Sigmoid colon (tissue), 7 donors: Measurements from ENCODE around the gene ARMC2. TPM values are rescaled to one million over a fixed set of nuclear protein-coding genes. Genes with fewer than 3 reads are reported as not detected.

Experiments
- DNase-seq: peaks from one replicate; pipeline ENCODE4 v3.0.0-alpha.2; 2019
- H3K27ac ChIP-seq, 4 donors: fragments of 200-600 bp; sonication (generic); one replicate each; pipeline ENCODE4 v1.5.1; 2016 to 2019; ENCODE audit warnings: mild to moderate bottlenecking in 1 of 4
- H3K27me3 ChIP-seq, 3 donors: fragments of 200-600 bp; sonication (generic); one replicate each; pipeline ENCODE4 v1.5.1; 2019; ENCODE audit warnings: mild to moderate bottlenecking in 1 of 3
- H3K36me3 ChIP-seq, 4 donors: fragments of 200-600 bp; sonication (generic); one replicate each; pipeline ENCODE4 v1.5.1; 2016 to 2019
- H3K4me1 ChIP-seq, 4 donors: fragments of 200-600 bp; sonication (generic); one replicate each; pipeline ENCODE4 v1.5.1; 2017 to 2019
- H3K4me3 ChIP-seq, 4 donors: fragments of 200-600 bp; sonication (generic); one replicate each; pipeline ENCODE4 v1.5.1; 2017 to 2019; ENCODE audit warnings: mild to moderate bottlenecking in 2 of 4, moderate library complexity in 1 of 4
- H3K9me3 ChIP-seq, 4 donors: fragments of 200-600 bp in 3 of 4; sonication (generic) in 3 of 4; one replicate each; pipeline versions ENCODE4 v1.5.1 to v1.6.1; 2013 to 2019
- EP300 ChIP-seq, 4 donors: sonication (generic); formaldehyde crosslinking; IDR thresholded peaks; one replicate each; pipeline ENCODE4 v1.6.1; 2017; ENCODE audit warnings: antibody characterized with exemption in 4 of 4
- POLR2A ChIP-seq, 2 donors: fragments of 450-650 bp; IDR thresholded peaks; one replicate each; pipeline ENCODE4 v1.6.1; 2016; ENCODE audit warnings: antibody characterized with exemption in 2 of 2, mild to moderate bottlenecking in 2 of 2, moderate library complexity in 2 of 2
- POLR2AphosphoS5 ChIP-seq, 4 donors: sonication (generic); formaldehyde crosslinking; IDR thresholded peaks; one replicate each; pipeline ENCODE4 v1.6.1; 2017; ENCODE audit warnings: antibody characterized with exemption in 4 of 4
- WGBS, 2 donors: extraction: QIAGEN DNeasy Blood & Tissue Kit; methylation state at CpG; one replicate each; pipeline ENCODE4 v1.1.7; 2013; 5-methylcytosine and 5-hydroxymethylcytosine counted together
- intact Hi-C: fragments of 100-400 bp; cut with DNase I; formaldehyde crosslinking; loops from one replicate; pipeline ENCODE4 v1.15.1; 2023
- polyA plus RNA-seq, 3 donors: library from polyadenylated mRNA; stranded (reverse); fragments of 200-250 nt; gene quantifications; one replicate each; pipeline ENCODE4 v1.2.3, GENCODE V29; 2013
- total RNA-seq, 4 donors: library from RNA; depleted of rRNA; stranded (reverse); fragments of >200 nt; gene quantifications; one replicate each; pipeline ENCODE4 v1.1.0, GENCODE V29; 2016
- TF ChIP-seq, protein P1 (sequence below), 4 experiments: fragments of 450-650 bp in 3 of 4; fragments of 200-600 bp in 1 of 4; IDR thresholded peaks; one replicate each; pipeline ENCODE4 v1.5.1; 2016 to 2019; ENCODE audit warnings: antibody characterized with exemption in 4 of 4, mild to moderate bottlenecking in 3 of 4, moderate library complexity in 2 of 4
- donor health status: healthy with polysubstance abuse.
- donor health status: Bipolar disorder and iron deficiency.
- donor health status: healthy.

Gene ARMC2
- total and polyA plus RNA-seq, 7 donors, result under 0.01 to 8.6 (median 2.5) TPM

DNA sequence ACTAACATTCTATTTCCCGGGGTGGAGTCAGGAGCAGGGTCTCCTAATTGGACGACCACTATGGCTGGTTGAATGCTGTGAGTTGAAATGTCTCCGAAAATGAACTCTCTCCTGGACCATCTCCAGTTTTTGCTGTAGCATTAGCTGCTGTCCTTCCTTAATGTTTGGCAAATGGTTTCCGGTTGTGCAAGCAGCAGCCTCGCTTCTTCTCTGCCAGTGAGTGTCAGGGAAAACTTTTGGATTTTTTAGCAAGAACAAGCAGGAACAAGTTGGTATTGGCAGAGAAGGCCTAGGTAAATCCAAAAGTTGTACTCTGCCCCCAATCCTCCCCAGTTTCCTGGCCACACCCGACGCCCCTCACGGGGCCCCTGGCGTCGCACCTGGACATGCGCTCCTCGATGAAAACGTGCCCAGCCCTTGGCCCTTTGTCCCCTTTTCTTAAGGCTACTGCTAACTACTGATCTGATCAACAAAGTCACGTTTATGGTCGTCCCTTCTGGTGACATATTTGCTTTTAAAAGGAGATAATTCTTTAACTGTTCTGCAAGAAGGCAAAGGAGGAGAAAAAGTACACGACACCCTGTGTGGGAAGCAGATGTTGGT is 103.2 kb downstream of the ARMC2 start:
- no peak overlapping the region for H3K4me3 ChIP-seq
- DNase-seq, result no peak
- WGBS, 2 donors, result 21 to 71% methylated on average over 16 of the region's 16 CpGs

DNA sequence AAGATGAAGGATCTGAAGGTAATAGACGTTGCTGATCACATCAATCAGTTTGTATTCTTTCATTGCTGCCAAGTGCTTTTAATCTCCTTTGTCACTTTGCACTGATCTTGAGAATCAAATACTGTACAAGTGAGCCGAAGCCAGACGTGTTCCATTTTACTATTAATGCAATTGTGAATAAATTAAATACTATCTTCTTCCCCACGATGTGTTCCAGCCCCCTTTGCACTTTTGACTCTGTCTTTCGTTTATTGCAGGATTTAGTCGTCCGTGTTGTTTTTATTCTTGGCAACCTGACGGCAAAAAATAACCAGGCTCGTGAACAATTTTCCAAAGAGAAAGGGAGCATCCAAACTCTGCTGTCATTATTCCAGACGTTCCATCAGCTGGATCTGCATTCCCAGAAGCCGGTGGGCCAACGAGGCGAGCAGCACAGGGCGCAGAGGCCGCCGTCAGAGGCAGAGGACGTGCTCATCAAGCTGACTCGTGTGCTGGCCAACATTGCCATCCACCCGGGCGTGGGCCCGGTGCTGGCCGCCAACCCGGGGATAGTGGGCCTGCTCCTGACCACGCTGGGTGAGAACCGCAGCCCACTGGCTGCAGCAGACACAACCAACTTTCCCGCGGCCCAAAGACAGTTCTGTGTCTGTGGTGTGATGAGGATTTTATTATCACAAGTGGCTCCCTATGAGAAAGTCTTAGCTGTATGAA is 104.7 kb downstream of the ARMC2 start:
- intact Hi-C loops, result no loop called here
- H3K27me3 ChIP-seq, result no peaks in the 10 kb centered on the region
- WGBS, 2 donors, result 80 to 86% methylated on average over 27 of the region's 27 CpGs
- H3K4me1 ChIP-seq, result peaks cover 0 to 38% (median 17%) of the 10 kb centered on the region in 4 donors
- H3K4me3 ChIP-seq, result peak overlapping the region in 1 of 4 donors; percentile 21
- DNase-seq, result peak; percentile 73
- H3K27ac ChIP-seq, result peak overlapping the region; percentile 40 to 70 (median 52)
- TF ChIP-seq, protein P1, sequence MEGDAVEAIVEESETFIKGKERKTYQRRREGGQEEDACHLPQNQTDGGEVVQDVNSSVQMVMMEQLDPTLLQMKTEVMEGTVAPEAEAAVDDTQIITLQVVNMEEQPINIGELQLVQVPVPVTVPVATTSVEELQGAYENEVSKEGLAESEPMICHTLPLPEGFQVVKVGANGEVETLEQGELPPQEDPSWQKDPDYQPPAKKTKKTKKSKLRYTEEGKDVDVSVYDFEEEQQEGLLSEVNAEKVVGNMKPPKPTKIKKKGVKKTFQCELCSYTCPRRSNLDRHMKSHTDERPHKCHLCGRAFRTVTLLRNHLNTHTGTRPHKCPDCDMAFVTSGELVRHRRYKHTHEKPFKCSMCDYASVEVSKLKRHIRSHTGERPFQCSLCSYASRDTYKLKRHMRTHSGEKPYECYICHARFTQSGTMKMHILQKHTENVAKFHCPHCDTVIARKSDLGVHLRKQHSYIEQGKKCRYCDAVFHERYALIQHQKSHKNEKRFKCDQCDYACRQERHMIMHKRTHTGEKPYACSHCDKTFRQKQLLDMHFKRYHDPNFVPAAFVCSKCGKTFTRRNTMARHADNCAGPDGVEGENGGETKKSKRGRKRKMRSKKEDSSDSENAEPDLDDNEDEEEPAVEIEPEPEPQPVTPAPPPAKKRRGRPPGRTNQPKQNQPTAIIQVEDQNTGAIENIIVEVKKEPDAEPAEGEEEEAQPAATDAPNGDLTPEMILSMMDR (IDR thresholded peaks at IDR 0.05), result no peak
- no peaks in the 10 kb centered on the region for H3K36me3 ChIP-seq
- no peaks in the 10 kb centered on the region for H3K9me3 ChIP-seq

More for the DNA sequence above, 103.2 kb downstream of the ARMC2 start:
- Histone ChIP-seq H3K4me1 (peaks cover 0 to 53% (median 32%) of the 10 kb centered on the region in 4 donors), H3K27me3 (no peaks in the 10 kb centered on the region), H3K9me3 (no peaks in the 10 kb centered on the region), H3K27ac (peak overlapping the region in 3 of 4 donors; percentile 24 to 25 (median 24)), H3K36me3 (no peaks in the 10 kb centered on the region)
- TF ChIP-seq POLR2AphosphoS5 (IDR thresholded peaks at IDR 0.05) (no peak), POLR2A (IDR thresholded peaks at IDR 0.05) (no peak), EP300 (IDR thresholded peaks at IDR 0.05) (no peak)
- TF ChIP-seq, protein P1 (IDR thresholded peaks at IDR 0.05), result no peak
- intact Hi-C loops, result no loop called here

DNA sequence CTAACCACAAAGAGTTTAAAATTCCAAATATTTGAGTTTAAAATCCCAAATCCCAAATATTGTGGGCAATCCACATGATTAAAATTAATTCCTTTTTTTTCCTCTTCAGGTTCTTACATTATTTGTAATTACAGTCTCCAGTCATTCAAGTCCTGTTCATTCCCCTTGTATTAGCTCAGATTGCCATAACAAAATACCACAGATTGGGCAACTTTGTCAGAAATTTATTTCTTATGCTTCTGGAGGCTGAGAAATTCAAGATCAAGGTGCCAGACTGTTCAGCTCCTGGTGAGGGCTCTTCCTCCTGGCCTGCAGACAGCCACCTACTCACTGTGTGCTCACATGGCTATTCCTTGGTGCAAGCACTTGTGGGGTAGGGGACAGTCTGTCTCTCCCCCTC is 105.5 kb downstream of the ARMC2 start:
- peak overlapping the region in 1 of 4 donors; percentile 70 for H3K27ac ChIP-seq
- H3K9me3 ChIP-seq, result no peaks in the 10 kb centered on the region
- intact Hi-C loops, result no loop called here
- TF ChIP-seq, protein P1 (IDR thresholded peaks at IDR 0.05), result no peak
- TF ChIP-seq POLR2A (IDR thresholded peaks at IDR 0.05) (no peak), POLR2AphosphoS5 (IDR thresholded peaks at IDR 0.05) (no peak), EP300 (IDR thresholded peaks at IDR 0.05) (no peak)
- H3K4me1 ChIP-seq, result peaks cover 0 to 31% (median 10%) of the 10 kb centered on the region in 4 donors
- DNase-seq, result no peak
- no peaks in the 10 kb centered on the region for H3K27me3 ChIP-seq
- no peaks in the 10 kb centered on the region for H3K36me3 ChIP-seq
- no peak overlapping the region for H3K4me3 ChIP-seq

DNA sequence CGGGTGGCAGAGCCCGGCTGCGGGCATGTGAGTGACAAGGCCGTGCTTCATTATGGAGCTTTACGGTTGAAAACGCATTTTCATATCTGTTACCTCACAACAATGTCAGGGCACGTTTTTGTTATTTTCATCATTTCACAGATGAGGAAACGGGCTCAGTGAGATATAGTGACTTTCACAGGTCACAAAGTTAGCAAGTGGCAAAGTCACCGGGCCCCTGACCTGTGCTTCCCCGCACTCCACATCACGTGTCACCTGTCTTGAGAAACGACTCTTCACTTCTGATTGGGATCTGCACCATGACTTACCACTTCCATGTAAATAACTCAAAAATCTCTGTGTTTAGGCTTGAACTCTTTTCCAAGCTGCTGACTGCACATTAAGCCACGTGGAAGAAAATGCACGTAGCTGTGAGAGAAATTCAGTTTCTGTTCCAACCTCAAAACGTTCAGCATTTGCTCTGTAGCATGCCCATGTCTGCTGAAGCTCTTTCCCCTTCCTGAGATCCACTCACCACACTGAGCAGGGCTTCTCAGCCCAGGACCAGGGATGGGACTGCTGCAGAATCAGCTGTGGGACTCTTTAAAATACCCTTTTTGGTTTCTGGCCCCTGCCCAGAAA is 107.2 kb downstream of the ARMC2 start:
- 82 to 87% methylated on average over 15 of the region's 15 CpGs for WGBS, 2 donors
- TF ChIP-seq, protein P1 (IDR thresholded peaks at IDR 0.05), result no peak
- TF ChIP-seq EP300 (IDR thresholded peaks at IDR 0.05) (no peak), POLR2A (IDR thresholded peaks at IDR 0.05) (no peak), POLR2AphosphoS5 (IDR thresholded peaks at IDR 0.05) (no peak)
- intact Hi-C loops, result no loop called here

More for the DNA sequence above, 107.2 kb downstream of the ARMC2 start:
- Histone ChIP-seq H3K27me3 (no peaks in the 10 kb centered on the region), H3K4me3 (no peak overlapping the region), H3K4me1 (peaks cover 0 to 32% (median 14%) of the 10 kb centered on the region in 4 donors), H3K9me3 (no peaks in the 10 kb centered on the region), H3K27ac (no peak overlapping the region), H3K36me3 (no peaks in the 10 kb centered on the region)
- DNase-seq, result no peak
